Measurements from ENCODE around the gene APOBEC3H. TPM values are rescaled to one million over a fixed set of nuclear protein-coding genes. Genes with fewer than 3 reads are reported as not detected.

APOBEC3H gene
- total RNA-seq, 1 donor from 2014 or later: not detected

Other genes with a start within 250 kb of the APOBEC3H start
- 80.1 to 110 TPM (median 82.9 TPM) in 3 replicates for gene CBX6, start 225.0 kb upstream of the APOBEC3H start, total RNA-seq
- gene APOBEC3A, start 139.6 kb upstream of the APOBEC3H start, total RNA-seq: not detected in 3 replicates
- gene APOBEC3B, start 114.9 kb upstream of the APOBEC3H start, total RNA-seq: 1.5 to 2.9 TPM (median 2.4 TPM) in 3 replicates
- 17.2 to 22.3 TPM (median 21.3 TPM) in 3 replicates for gene APOBEC3C, start 83.0 kb upstream of the APOBEC3H start, total RNA-seq
- 0.37 to 0.79 TPM (median 0.44 TPM) in 3 replicates for gene APOBEC3D, start 76.1 kb upstream of the APOBEC3H start, total RNA-seq
- gene APOBEC3F, start 56.4 kb upstream of the APOBEC3H start, total RNA-seq: 5.3 to 8.3 TPM (median 6.5 TPM) in 3 replicates
- gene APOBEC3G, start 20.0 kb upstream of the APOBEC3H start, total RNA-seq: 0.56 to 0.94 TPM (median 0.87 TPM) in 3 replicates
- gene CBX7, start 55.4 kb downstream of the APOBEC3H start, total RNA-seq: 3.6 to 6.9 TPM (median 4.7 TPM) in 3 replicates
- 10.5 to 16.9 TPM (median 16.5 TPM) in 3 replicates for gene PDGFB, start 147.7 kb downstream of the APOBEC3H start, total RNA-seq
- 1,302 to 1,415 TPM (median 1,326 TPM) in 3 replicates for gene RPL3, start 222.4 kb downstream of the APOBEC3H start, total RNA-seq